B cell (primary cell): ENCODE results near the gene SLC25A21. TPM values are rescaled to one million over a fixed set of nuclear protein-coding genes. Genes with fewer than 3 reads are reported as not detected.

Experiments
- ATAC-seq: fragments of 200-7000 bp; cut with Tn5 transposase; one replicate; pipeline ENCODE4 v1.10.0; 2021; ENCODE audit warnings: low read depth, mild to moderate bottlenecking, moderate number of reproducible peaks, moderate library complexity
- CTCF ChIA-PET: fragments of 350-600 bp; sonication (Branson Sonifier 250); formaldehyde crosslinking; loops from one replicate; lab custom pipeline; 2021; ENCODE audit warnings: antibody characterized with exemption, inconsistent platforms; lab: Charles Lee
- POLR2A ChIA-PET: fragments of 350-600 bp; sonication (Branson Sonifier 250); formaldehyde crosslinking; loops from one replicate; lab custom pipeline; 2021; ENCODE audit warnings: antibody characterized with exemption; lab: Charles Lee
- DNase-seq: peaks from one replicate; pipeline ENCODE4 v3.0.0; 2013
- H2AFZ ChIP-seq: 2 replicates; pipeline ENCODE4 v1.6.1; 2012; ENCODE audit warnings: mild to moderate bottlenecking, low read depth, low read length; ENCODE audit not compliant: insufficient read depth, poor library complexity, severe bottlenecking
- H3K27ac ChIP-seq, 2 donors: 1 replicate in 1 of 2; 2 replicates in 1 of 2; pipeline ENCODE4 v1.5.1; 2012 to 2013; ENCODE audit warnings: low read length in 2 of 2, mild to moderate bottlenecking in 2 of 2, moderate library complexity in 1 of 2
- H3K27me3 ChIP-seq, 4 experiments: fragments of 200-600 bp in 1 of 4; sonication (generic) in 1 of 4; replicated peaks in 1 of 4; 1 replicate in 2 of 4; 2 replicates in 2 of 4; pipeline versions ENCODE4 v1.6.1 to v1.7.0; 2013 to 2016; ENCODE audit warnings: low read length in 3 of 4, mild to moderate bottlenecking in 2 of 4, mixed read lengths in 1 of 4, moderate library complexity in 1 of 4; ENCODE audit not compliant: insufficient read depth in 4 of 4, control insufficient read depth in 3 of 4; ENCODE audit errors: control extremely low read depth in 1 of 4
- H3K36me3 ChIP-seq, 2 experiments: replicated peaks in 1 of 2; 1 replicate in 1 of 2; 2 replicates in 1 of 2; pipeline versions ENCODE4 v1.6.1 to v1.7.1; 2013; ENCODE audit warnings: low read length in 1 of 2; ENCODE audit not compliant: insufficient read depth in 2 of 2, control insufficient read depth in 1 of 2; ENCODE audit errors: control extremely low read depth in 1 of 2, extremely low read depth in 1 of 2
- H3K4me1 ChIP-seq, 2 donors: fragments of 200-600 bp in 1 of 2; sonication (generic) in 1 of 2; 1 replicate in 1 of 2; 2 replicates in 1 of 2; pipeline versions ENCODE4 v1.5.1 to v1.6.1; 2013 to 2017; ENCODE audit warnings: low read length in 2 of 2; ENCODE audit not compliant: control insufficient read depth in 2 of 2, insufficient read depth in 2 of 2
- H3K4me2 ChIP-seq: replicated peaks from 2 replicates; pipeline ENCODE3; 2012; ENCODE audit warnings: mild to moderate bottlenecking, low read depth, low read length; ENCODE audit not compliant: poor library complexity, severe bottlenecking
- H3K4me3 ChIP-seq, 5 experiments: fragments of 200-600 bp in 1 of 5; sonication (generic) in 1 of 5; 1 replicate in 3 of 5; 2 replicates in 2 of 5; pipeline versions ENCODE4 v1.5.1 to v1.7.0; 2011 to 2016; ENCODE audit warnings: low read length in 4 of 5, mild to moderate bottlenecking in 4 of 5, low read depth in 2 of 5, control low read depth in 1 of 5, moderate library complexity in 1 of 5; ENCODE audit not compliant: insufficient read depth in 1 of 5; ENCODE audit errors: control extremely low read depth in 1 of 5, extremely low read depth in 1 of 5
- H3K79me2 ChIP-seq: fragments of 200-600 bp; sonication (generic); one replicate; pipeline ENCODE4 v1.6.0; 2016; ENCODE audit warnings: low read length; ENCODE audit not compliant: control insufficient read depth, insufficient read depth
- H3K9ac ChIP-seq: fragments of 200-600 bp; sonication (generic); 2 replicates; pipeline ENCODE4 v1.6.1; 2017; ENCODE audit warnings: mild to moderate bottlenecking, low read length, moderate library complexity
- H3K9me3 ChIP-seq, 3 donors: one replicate each; pipeline versions ENCODE4 v1.6.1 to v1.7.1; 2013; ENCODE audit warnings: low read length in 2 of 3; ENCODE audit not compliant: control insufficient read depth in 2 of 3, insufficient read depth in 1 of 3; ENCODE audit errors: control extremely low read depth in 1 of 3
- H4K20me1 ChIP-seq: 2 replicates; pipeline ENCODE4 v1.6.0; 2012; ENCODE audit warnings: mild to moderate bottlenecking, low read length; ENCODE audit not compliant: insufficient read depth, control insufficient read depth, poor library complexity, severe bottlenecking
- H3K27ac Mint-ChIP-seq: one replicate; pipeline ENCODE4 v1.8.0; 2021; ENCODE audit warnings: mixed read lengths
- H3K27me3 Mint-ChIP-seq: one replicate; pipeline ENCODE4 v1.8.0; 2021; ENCODE audit warnings: mixed read lengths
- H3K4me1 Mint-ChIP-seq: one replicate; pipeline ENCODE4 v1.8.0; 2021; ENCODE audit warnings: mixed read lengths
- H3K4me3 Mint-ChIP-seq: one replicate; pipeline ENCODE4 v1.8.0; 2021; ENCODE audit warnings: mixed read lengths
- H3K9me3 Mint-ChIP-seq: one replicate; pipeline ENCODE4 v1.8.0; 2022; ENCODE audit warnings: mixed read lengths; ENCODE audit not compliant: insufficient read depth
- EZH2 ChIP-seq: IDR thresholded peaks from 2 replicates; pipeline ENCODE4 v1.6.1; 2012; ENCODE audit warnings: borderline replicate concordance, low read depth, mild to moderate bottlenecking, moderate library complexity, low read length; ENCODE audit not compliant: insufficient read depth, poor library complexity, severe bottlenecking
- WGBS: methylation state at CpG from one replicate; pipeline ENCODE4 v1.1.5; 2013; ENCODE audit warnings: missing lambda C conversion rate; ENCODE audit not compliant: insufficient coverage; 5-methylcytosine and 5-hydroxymethylcytosine counted together
- intact Hi-C: fragments of 100-400 bp; cut with micrococcal nuclease; formaldehyde crosslinking; loops from one replicate; pipeline ENCODE4 v1.10.0; 2022
- polyA plus RNA-seq: library from polyadenylated mRNA; depleted of rRNA; stranded (reverse); fragments of >200 nt; gene quantifications from 2 replicates; pipeline ENCODE4 v1.2.3, GENCODE V29; 2012
- total RNA-seq, 2 donors: library from RNA; stranded (reverse); fragments of 120-200 nt in 1 of 2; gene quantifications; 1 replicate in 1 of 2; 2 replicates in 1 of 2; pipeline versions ENCODE4 v1.2.3 to v1.2.4, GENCODE V29; 2013 to 2022
- TF ChIP-seq, protein P1 (sequence below): fragments of 200-600 bp; IDR thresholded peaks from one replicate; pipeline ENCODE4 v1.8.0; 2022; ENCODE audit warnings: antibody characterized with exemption, mild to moderate bottlenecking

SLC25A21 gene
- total and polyA plus RNA-seq, 2 donors (not counting 1 experiment from before 2014, with no cell fraction given): not detected

GRCh38 chr14:36870776-36871175, 301.6 kb downstream of the SLC25A21 start:
- no peak overlapping the region for H3K4me3 Mint-ChIP-seq
- WGBS: 82% methylated on average over 3 of the region's 5 CpGs
- no peak for DNase-seq
- POLR2A ChIA-PET: no interaction called here
- H3K79me2 ChIP-seq: no peaks in the 10 kb centered on the region
- no peaks in the 10 kb centered on the region for H3K9me3 Mint-ChIP-seq
- H3K9me3 ChIP-seq: no peaks in the 10 kb centered on the region
- no peak overlapping the region for H3K27ac Mint-ChIP-seq
- H3K4me1 ChIP-seq: no peaks in the 10 kb centered on the region
- H3K36me3 ChIP-seq: no peaks in the 10 kb centered on the region
- H3K27me3 ChIP-seq: no peaks in the 10 kb centered on the region
- no peak overlapping the region for H2AFZ ChIP-seq
- H3K27me3 Mint-ChIP-seq: no peaks in the 10 kb centered on the region
- H3K4me3 ChIP-seq: no peak overlapping the region
- H3K4me1 Mint-ChIP-seq: peaks cover 3% of the 10 kb centered on the region
- no peak overlapping the region for H3K4me2 ChIP-seq
- TF ChIP-seq, protein P1, sequence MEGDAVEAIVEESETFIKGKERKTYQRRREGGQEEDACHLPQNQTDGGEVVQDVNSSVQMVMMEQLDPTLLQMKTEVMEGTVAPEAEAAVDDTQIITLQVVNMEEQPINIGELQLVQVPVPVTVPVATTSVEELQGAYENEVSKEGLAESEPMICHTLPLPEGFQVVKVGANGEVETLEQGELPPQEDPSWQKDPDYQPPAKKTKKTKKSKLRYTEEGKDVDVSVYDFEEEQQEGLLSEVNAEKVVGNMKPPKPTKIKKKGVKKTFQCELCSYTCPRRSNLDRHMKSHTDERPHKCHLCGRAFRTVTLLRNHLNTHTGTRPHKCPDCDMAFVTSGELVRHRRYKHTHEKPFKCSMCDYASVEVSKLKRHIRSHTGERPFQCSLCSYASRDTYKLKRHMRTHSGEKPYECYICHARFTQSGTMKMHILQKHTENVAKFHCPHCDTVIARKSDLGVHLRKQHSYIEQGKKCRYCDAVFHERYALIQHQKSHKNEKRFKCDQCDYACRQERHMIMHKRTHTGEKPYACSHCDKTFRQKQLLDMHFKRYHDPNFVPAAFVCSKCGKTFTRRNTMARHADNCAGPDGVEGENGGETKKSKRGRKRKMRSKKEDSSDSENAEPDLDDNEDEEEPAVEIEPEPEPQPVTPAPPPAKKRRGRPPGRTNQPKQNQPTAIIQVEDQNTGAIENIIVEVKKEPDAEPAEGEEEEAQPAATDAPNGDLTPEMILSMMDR: no peak
- no peak for TF ChIP-seq EZH2
- no peak overlapping the region for H3K27ac ChIP-seq
- intact Hi-C loops: no loop called here
- no peaks in the 10 kb centered on the region for H4K20me1 ChIP-seq
- no peak overlapping the region for H3K9ac ChIP-seq
- ATAC-seq: no peak
- CTCF ChIA-PET: interaction anchor here (0.6 kb wide), 1 partner anchor 51 kb away, joined by 4 read pairs; no protein-coding TSS in a partner anchor

GRCh38 chr14:36869125-36869524, 303.3 kb downstream of the SLC25A21 start:
- no peak overlapping the region for H3K9ac ChIP-seq
- no peaks in the 10 kb centered on the region for H3K27me3 ChIP-seq
- intact Hi-C loops: no loop called here
- H4K20me1 ChIP-seq: no peaks in the 10 kb centered on the region
- Mint-ChIP-seq H3K27ac (no peak overlapping the region), H3K4me3 (no peak overlapping the region), H3K27me3 (no peaks in the 10 kb centered on the region), H3K9me3 (no peaks in the 10 kb centered on the region), H3K4me1 (peaks cover 3% of the 10 kb centered on the region)
- ChIA-PET POLR2A (no interaction called here), CTCF (no interaction called here)
- no peak overlapping the region for H3K27ac ChIP-seq
- no peaks in the 10 kb centered on the region for H3K79me2 ChIP-seq
- no peak overlapping the region for H2AFZ ChIP-seq
- no peaks in the 10 kb centered on the region for H3K4me1 ChIP-seq
- no peak for TF ChIP-seq EZH2
- TF ChIP-seq, protein P1: no peak
- WGBS: 86% methylated on average over 1 of the region's 1 CpG
- H3K4me3 ChIP-seq: no peak overlapping the region
- no peak for DNase-seq
- ATAC-seq: no peak
- no peak overlapping the region for H3K4me2 ChIP-seq
- no peaks in the 10 kb centered on the region for H3K9me3 ChIP-seq
- H3K36me3 ChIP-seq: no peaks in the 10 kb centered on the region
